Measurements from ENCODE around the gene RAD18.

Gene RAD18

DNA sequence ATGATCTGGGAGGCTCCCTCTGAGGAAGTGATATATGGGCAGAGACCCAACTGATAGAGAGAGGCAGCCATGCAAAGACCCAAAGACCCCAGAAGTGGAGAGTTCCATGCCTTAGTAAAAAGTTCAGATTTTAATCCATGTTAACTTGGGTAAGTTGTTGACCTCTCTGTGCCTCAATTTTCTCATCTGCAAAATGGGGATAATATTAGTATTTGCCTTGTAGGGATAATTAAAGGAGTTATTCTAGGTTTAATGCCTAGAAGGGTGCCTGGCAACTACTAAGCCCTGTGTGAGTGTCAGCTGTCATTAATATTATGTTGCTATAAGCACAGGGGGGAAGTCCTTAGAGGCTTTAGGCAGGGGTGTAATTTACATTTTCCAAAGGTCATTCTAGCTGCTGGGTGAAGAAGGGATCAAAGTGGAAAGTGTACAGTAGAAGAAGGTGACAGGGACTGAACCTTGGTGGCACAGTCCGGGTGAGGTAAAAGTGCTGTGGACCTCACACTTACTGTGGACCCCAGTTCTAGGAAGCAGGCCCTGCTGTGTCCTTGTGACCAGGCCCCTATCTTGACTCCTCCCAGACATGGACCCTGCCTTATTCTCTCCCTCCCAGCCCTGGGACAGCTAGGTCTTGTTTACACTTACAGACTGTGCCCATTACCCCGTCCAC, 3.0 kb upstream of the RAD18 start:
- no peak for DNase-seq (ENCODE audit: low read depth in 3 of 3)

DNA sequence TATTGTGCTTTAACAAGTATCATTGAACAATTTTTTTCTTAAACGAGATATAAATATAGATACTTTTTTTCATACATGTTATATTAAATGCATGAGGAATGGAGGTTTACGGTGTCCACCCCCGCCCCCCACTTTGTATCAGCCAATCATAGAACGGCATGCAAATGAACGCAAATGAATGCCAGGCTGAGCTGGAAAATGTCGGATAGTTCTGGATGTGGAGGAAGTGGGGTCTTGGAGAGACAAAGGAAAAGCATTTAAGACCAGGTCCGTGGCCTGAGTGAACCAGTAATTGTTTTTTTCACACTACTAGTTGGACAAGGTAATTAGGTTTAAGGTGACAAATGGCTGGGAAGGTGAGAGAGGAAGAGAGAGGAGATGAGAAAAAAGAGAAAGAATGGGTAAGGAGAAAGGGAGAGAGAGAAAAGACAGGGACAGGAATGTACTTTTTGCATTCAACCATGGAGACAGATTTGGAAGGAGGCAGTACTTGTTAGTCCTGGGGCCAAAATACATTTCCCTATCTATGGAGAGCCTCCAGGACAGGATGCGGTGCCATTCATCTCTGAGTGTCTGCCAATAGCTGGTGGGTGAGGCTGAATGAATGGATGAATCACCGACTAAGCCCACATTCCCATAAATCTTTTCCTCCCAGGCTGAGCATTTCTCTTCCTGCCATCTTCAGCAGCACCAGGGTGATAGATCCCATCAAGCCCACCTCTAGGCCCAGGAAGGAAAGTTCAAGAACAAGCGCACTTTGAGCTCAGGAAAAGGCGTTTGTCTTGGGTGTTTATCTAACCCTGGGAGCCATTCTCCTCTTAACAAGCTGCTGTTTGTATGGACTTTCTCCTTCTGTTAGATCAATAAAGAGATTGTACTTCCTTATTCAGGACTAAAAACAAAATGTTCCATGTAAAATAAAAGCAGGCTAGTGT, 1.4 kb upstream of the RAD18 start:
- DNase-seq (ENCODE audit: low read depth in 3 of 3), result no peak

DNA sequence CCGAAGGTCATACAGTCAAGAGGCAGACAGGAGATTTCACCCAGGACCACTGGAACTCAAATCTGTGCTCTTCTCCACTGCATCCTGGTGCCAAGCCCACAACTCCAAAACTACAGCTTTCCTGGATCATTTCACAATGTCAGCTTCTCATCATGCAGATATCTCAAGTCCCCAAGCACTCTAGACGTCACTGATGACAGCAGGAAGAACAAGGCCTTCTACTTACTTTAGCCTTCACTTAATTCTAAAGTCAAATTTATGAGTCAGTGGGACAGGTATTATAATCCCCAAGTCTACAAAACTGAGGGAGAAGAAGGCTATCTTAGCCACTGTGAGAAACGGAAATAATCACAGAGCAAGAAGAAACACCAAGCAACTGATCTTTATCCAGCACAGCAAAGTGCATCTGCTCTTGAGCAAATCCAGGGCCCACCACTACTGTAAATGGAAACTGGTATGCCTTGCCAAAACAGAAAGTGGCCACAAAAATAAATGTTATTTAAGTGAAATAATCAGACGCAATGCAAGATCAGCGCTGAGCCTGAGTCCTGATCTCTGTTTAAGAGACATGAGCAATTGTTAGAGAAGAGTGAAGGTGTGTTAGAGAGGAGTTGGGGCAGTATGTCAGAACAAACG, 928 bp downstream of the RAD18 start:
- DNase-seq (ENCODE audit: low read depth in 3 of 3), result no peak

DNA sequence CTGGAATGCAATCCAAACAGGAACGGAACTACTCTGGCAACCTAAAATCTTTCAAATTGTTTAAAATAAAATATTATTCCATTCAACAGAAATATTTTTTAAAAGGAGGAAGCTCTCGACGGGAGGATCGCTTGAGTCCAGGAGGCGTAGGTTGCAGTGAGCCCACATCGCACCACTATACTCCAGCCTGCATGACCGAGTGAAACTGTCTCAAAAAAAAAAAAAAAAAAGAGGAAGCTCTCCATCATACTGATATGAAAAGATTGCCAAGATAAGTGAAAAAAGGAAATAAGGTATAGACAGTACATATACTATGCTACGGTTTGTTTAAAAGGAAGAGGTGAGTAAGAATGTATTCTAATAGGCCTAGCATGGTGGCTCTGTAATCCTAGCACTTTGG, 3.6 kb downstream of the RAD18 start:
- no peak for DNase-seq (ENCODE audit: low read depth in 3 of 3)

DNA sequence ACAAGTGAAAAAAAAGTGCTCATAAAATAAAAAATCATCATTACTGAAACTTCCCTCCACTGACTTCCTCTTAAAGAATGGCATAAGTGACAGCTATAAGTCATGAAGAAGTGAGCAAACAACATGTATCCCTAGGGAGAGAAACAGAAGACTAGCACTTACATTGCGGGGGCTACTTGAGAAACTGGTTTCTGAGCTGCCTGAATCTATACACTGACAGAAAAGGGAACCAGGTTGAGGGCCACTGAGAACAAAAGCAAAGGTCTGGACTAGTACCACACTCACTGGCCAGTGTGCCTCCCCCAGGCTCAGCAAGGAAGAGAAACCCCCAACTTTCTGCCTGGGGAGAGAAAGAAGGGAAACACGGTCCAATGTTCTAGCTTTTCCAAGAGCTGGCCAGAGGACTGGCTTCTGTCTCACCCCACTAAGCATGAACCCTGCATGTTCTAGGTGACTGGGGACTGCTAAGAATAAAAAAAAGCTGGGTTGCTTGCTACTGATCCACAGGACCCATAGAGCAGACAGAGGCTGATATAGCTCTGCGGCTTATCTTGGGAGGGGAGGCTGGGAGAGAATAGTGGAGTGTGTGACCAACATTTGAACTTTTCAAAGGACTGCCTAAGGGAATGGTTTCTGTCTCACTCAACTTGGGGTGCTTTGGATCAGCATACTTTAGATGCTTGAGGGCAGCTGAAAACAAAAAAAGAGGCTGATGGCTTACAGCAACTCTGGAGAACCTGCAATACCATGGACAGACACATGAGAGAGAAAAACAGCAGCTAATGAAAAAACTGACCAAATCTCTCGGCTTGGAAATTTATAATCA, 8.1 kb downstream of the RAD18 start:
- DNase-seq (ENCODE audit: low read depth in 3 of 3), result no peak

DNA sequence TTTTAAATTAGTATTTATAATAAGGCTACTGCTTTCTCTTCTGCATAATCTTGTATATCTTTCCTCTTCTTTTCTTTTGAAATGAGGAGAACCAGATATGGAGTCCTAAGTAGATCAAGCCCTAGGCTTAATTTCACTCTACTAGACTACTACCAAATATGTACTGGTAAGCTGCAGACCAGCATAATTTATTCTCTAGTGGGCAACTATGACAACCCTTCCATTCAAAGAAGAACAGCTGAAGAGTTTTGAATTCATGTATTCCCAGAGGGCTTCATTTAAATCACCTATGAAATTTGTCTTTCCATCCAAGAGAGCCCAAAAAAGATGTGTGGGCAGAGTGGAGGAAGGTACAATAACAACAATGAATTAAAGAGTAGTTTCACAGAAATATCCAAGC, 10.0 kb downstream of the RAD18 start:
- no peak for DNase-seq (ENCODE audit: low read depth in 3 of 3)

DNA sequence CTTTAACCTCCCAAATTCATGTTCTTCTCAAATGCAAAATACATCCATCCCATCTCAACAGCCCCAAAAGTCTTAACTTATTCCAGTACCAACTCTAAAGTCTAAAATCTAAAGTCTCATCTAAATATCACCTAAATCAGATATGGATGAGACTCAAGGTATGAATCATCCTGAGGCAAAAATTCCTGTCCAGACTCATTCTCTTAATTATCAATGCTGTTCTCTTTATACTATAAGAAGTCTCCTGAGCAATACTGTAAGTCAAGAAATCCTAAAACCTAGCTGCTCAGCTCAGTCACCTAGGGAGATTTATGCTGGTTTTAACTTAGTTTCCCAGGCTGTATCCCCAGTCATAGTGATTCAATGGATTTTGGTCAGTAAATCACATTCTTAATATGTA, 11.1 kb downstream of the RAD18 start:
- DNase-seq (ENCODE audit: low read depth in 3 of 3), result no peak

DNA sequence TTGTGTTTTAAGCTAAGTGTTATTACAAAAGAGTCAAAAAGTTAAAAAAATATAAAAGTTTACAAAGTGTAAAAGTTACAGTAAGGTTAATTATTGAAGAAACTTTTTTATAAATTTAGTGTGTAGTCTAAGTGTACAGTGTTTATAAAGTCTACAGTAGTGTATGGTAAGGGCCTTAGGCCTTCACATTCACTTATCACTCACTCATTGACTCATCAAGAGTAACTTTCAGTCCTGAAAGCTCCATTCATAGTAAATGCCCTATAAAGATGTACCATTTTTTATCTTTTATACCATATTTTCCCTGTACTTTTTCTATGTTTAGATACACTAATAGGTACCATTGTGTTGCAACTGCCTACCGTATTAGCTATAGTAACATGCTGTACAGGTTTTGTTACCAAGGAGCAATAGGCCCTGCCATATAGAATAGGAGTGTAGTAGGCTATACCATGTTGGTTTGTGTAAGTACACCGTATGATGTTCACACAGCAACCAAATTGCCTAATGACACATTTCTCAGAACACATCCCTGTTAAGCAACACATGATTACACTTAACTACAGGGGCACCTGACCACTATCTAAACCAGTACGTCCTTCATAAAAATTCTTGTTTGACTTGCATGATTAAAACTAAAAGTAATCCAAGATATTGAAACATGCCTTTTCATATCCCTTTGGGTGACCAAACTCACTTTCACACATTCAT, 17.2 kb downstream of the RAD18 start:
- DNase-seq (ENCODE audit: low read depth in 3 of 3), result no peak

DNA sequence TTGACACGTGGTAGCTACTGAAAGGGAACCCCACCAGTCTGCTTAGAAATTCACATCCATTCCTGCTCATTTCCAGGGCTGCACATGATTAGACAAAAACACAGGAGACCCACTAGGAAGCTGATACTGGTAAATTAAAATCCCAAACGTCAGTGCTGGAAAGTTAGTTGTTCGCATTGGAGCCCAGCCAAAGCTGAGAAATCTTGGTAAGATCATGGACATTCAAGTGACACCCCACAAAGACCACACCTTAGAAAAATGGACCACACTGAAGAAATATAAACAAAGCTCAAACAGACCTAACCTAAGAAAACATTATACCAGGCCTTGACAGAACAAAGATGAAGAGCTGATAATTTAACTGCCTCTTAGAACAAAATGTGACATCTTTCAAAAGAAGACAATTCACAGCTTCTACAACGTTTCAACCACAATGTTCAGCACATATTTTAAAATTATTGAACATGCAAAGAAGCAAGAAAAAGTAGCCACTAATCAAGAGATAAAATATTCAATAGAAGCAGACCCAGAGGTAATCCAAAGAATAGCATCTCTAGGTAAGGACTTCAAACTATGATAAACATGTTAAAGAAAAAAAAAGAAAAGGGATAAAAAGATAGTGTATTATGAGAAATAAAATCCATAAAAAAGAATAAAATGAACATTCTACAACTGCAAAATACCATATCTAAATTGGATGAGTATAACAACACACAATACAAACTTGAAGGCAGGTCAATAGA, 20.4 kb downstream of the RAD18 start:
- no peak for DNase-seq (ENCODE audit: low read depth in 3 of 3)

DNA sequence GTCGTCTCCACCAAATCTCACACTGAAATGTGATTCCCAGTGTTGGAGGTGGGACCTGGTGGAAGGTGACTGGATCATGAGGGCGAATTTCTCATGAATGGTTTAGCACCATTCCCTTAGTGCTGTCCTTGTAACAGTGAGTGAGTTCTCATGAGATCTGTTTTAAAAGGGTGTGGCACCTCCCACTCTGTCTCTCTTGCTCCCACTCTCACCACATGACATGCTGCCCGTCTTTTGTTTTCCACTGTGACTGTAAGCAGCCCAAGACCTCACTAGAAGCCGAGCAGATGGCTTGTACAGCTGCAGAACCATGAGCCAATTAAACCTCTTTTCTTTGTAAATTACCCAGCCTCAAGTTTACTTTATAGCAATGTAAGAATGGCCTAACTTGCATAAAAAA, 21.2 kb downstream of the RAD18 start:
- no peak for DNase-seq (ENCODE audit: low read depth in 3 of 3)

DNA sequence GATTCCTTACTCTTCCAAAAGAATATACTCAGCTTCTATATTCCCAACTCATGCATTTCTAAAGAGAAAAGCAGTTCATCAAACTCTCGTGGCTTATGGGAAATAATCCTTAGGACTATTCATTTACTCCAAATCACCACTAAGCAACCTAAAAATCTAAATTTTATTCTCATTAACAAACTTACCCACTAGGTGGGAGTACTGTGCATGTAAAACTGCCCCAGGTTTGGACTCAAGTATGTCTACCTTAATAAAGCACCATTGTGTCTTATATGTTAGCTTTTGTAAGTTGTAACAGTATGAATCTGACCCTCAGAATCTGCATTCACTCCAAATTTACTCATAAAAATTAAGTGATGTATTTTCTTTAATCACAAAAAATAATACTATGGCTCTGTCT, 25.3 kb downstream of the RAD18 start:
- no peak for DNase-seq (ENCODE audit: low read depth in 3 of 3)

DNA sequence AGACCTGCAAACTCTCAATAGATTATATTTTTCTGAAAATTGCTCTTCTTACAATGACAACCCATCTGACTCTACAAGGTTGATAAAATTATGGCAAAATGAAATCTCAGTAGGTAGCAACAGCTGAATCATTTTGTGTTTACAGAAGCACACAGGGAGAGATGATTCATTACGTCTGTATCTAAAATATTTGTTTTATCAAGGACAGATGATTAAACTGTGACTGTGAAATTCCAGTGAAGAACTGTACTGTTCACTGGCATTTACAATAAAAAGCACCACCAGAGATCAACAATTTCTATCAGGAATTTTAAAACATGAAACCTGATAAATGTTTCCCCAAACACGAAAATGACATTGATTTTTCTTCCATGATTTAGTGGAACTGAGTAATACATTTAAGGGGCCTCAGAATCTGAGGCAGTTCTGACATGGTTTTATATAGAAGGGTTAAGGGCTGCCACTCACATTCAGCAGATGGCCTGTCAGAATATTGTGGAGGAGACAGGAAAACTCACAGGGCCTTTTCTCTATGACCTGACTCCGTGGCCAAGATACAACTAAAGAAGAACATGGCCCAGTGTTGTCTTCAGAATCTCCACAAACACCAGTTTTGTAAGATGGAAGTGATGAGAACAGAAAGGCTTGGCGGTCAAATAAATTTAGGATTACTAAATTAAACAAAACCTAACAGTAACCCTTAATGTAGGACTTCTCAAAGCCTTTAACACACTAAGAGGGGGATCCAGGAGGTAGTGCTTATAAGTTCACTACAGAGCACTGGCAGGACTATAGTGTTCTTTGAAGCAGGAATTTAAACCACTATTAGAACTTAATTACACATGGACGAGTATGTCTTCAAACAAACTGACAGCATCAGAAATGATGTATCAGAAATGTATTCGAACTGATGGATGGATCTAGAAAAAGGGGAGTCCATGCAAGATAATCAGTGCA, 25.9 kb downstream of the RAD18 start:
- DNase-seq (ENCODE audit: low read depth in 3 of 3), result no peak

DNA sequence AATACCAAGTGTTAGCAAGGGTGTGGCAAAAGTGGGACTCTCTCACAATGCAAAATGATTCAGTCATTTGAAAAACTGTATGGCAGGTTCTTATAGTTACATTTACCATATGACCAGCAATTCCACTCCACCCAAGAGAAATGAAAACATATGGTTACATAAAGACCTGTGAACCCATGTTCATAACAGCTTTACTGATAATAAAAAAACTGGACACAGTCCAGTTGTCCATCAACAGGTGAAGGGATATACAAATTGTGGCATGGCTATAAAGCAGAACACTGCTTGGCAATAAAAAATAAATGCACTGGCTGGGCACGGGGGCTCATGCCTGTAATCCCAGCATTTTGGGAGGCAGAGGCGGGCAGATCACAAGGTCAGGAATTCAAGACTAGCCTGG, 30.8 kb downstream of the RAD18 start:
- no peak for DNase-seq (ENCODE audit: low read depth in 3 of 3)

DNA sequence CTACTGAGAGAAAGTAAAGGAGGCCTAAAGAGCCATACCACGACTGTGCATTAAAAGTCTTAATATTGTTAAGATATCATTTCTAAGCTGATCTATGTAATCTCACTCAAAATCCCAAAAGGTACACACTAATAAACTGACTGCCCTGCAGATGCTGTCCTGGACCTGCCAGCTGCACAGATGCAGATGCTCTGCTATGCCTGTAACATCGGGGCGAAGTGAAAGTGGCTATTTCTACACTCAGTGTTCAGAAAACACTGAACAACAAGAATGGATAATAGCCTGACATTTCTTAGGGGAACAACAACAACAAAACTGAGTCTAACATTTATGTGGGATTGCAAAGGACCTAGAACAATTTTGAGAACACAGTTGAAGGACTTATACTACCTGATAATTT, 31.9 kb downstream of the RAD18 start:
- DNase-seq (ENCODE audit: low read depth in 3 of 3), result no peak

DNA sequence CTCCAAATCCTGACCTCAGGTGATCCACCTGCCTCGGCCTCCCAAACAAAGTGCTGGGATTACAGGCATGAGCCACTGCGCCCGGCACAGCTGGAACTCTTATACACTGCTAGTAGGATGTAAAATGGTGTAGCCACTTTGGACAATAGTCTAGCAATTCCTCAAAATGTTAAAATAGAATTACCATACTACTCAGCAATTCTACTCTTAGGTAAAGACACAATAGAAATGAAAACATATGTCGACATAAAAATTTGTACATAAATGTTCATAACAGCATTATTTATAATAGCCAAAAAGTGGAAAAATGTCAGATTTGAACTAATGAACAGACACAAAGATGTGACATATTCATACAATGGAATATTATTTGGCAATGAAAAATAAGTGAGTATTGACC, 33.4 kb downstream of the RAD18 start:
- DNase-seq (ENCODE audit: low read depth in 3 of 3), result no peak

DNA sequence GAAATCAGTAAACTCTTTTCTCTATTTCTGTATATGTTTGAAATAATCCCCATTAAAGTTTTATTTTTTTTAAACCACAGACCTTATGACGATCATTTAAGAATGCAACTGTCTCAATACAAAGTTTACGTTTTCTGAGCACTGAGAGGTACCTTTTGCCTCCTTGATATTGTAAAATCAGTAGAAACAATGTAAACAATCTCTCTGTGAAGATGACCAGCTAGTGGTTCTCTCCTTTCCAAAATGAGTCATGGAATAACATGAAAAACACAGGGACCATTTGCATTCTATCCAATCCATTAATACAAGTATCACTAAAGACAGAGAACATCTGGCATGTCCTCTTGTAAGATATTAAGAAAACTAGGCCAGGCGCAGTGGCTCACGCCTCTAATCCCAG, 48.8 kb downstream of the RAD18 start:
- DNase-seq (ENCODE audit: low read depth in 3 of 3), result no peak

DNA sequence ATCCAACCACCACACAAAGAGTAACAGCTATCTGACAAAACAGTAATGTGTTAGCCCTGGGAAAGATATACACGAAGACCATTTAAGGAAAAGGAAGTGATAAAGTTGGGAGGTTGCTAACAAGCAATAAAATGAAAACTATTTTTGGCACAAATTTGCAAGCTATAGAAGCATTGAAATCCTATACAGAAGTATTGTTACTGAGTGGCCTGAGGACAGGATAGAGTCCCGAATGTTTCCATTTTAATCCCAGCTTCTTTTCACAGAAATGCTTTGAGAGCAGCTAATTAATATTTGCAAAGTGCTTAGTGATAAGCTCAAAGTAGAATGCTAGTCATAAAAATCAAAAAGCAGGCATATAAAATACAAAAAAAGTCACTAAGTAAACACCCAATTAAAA, 51.5 kb downstream of the RAD18 start:
- DNase-seq (ENCODE audit: low read depth in 3 of 3), result no peak

DNA sequence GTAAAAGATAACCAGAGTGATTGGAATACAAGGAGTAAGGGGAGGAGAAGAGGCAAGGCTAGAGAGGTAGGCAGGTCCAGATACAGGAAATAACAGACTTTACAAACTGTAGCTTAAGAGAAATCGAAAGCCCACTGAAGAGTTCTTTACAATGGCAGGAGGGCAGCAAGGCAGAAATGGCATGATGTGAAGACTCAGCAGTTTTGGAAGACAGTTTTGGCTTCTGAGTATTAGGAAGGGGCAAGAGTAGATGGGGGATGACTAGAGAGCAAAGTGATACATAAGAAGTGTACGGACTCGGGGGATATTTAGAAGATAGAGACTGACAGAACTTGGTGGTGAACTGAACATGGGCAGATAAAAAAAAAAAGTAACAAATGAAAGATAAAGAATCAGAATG, 54.1 kb downstream of the RAD18 start:
- no peak for DNase-seq (ENCODE audit: low read depth in 3 of 3)

DNA sequence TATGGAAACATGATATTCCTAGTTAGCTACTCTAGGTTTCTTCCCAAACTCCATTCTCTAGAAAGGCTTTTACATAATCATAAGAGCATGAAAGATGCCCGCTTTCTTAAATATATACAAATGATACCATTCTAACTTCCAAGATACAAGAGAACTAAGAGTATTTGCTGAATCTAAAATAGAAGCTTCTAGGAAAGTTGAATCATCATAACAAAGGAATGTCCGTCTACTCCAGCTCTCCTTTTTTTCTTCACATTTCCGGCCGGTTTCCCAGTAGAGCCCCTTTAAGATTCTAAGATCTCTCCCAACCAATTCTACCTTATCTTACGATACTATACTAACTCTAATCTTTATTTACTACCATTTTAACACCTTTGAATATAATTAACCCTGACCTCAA, 60.1 kb downstream of the RAD18 start:
- DNase-seq (ENCODE audit: low read depth in 3 of 3), result no peak
